WI38 (cell line): ENCODE results near the gene TRAPPC3.
A peak's percentile ranks its signal among the peaks of the same experiment; 100 is the strongest.
"Not testable (repeated sequence)": the region's sequence is repeated elsewhere in the genome, so short reads cannot be mapped to it uniquely, and the experiment has no call there.

Experiments used
- H3K4me3 ChIP-seq: 2 replicates; pipeline ENCODE4 v1.5.1; 2011; ENCODE audit warnings: low read depth, mild to moderate bottlenecking, control low read depth, low read length
- CTCF ChIP-seq: IDR thresholded peaks from 2 replicates; pipeline ENCODE4 v1.5.1; 2012; ENCODE audit warnings: low read depth, mild to moderate bottlenecking, control low read depth, low read length

Gene TRAPPC3

GRCh38 chr1:36149237-36149972 is at the start of gene TRAPPC3:
Gene TRAPPC3, minus strand, starts transcription at chr1:36149486. Its CDS starts 108 bp downstream, at chr1:36149378.
- H3K4me3 ChIP-seq = peak within 1 kb of the TSS; percentile 83
- peak; percentile 83 for TF ChIP-seq CTCF

- TF ChIP-seq CTCF = no peak
- no peak overlapping the region for H3K4me3 ChIP-seq
These were observed 49.4 kb upstream of the TRAPPC3 start for GRCh38 chr1:36198641-36199040.

GRCh38 chr1:36196805-36197204 is 47.5 kb upstream of the TRAPPC3 start:
- H3K4me3 ChIP-seq = not testable (repeated sequence)

- peak; percentile 81 for TF ChIP-seq CTCF
- H3K4me3 ChIP-seq = no peak overlapping the region
These were observed 38.7 kb upstream of the TRAPPC3 start for GRCh38 chr1:36187800-36188593.

- TF ChIP-seq CTCF = no peak
These were observed 34.1 kb upstream of the TRAPPC3 start for GRCh38 chr1:36183309-36183856.

GRCh38 chr1:36182734-36183133 is 33.4 kb upstream of the TRAPPC3 start:
- H3K4me3 ChIP-seq = no peak overlapping the region
- no peak for TF ChIP-seq CTCF

More at GRCh38 chr1:36183309-36183856, 34.1 kb upstream of the TRAPPC3 start:
- H3K4me3 ChIP-seq = no peak overlapping the region

- TF ChIP-seq CTCF = no peak
- no peak overlapping the region for H3K4me3 ChIP-seq
These were observed 29.9 kb upstream of the TRAPPC3 start for GRCh38 chr1:36179220-36179600.
